Common myeloid progenitor, CD34-positive (primary cell): Measurements from ENCODE around the gene RALGAPA1.

Source experiments
- CTCF ChIA-PET: fragments of 350-600 bp; sonication (Branson Sonifier 250); formaldehyde crosslinking; loops from one replicate; lab custom pipeline; 2021; ENCODE audit warnings: antibody characterized with exemption; lab: Charles Lee
- POLR2A ChIA-PET: fragments of 350-600 bp; sonication (Branson Sonifier 250); formaldehyde crosslinking; loops from one replicate; lab custom pipeline; 2021; ENCODE audit warnings: antibody characterized with exemption; lab: Charles Lee
- DNase-seq, 3 donors: peaks; one replicate each; pipeline versions ENCODE4 v3.0.0 to v3.0.0-alpha.2; 2013
- H3K27ac ChIP-seq, 2 experiments: 1 replicate in 1 of 2; 2 replicates in 1 of 2; pipeline ENCODE4 v1.7.0; 2013; ENCODE audit warnings: inconsistent platforms in 2 of 2, low read length in 2 of 2, mild to moderate bottlenecking in 2 of 2, low read depth in 1 of 2, moderate library complexity in 1 of 2; ENCODE audit not compliant: severe bottlenecking in 2 of 2, insufficient read depth in 1 of 2, poor library complexity in 1 of 2
- H3K27me3 ChIP-seq, 5 experiments: replicated peaks in 2 of 5; 1 replicate in 3 of 5; 2 replicates in 2 of 5; pipeline versions ENCODE4 v1.6.1 to v1.7.0; 2013; ENCODE audit warnings: low read length in 4 of 5, mild to moderate bottlenecking in 2 of 5, moderate library complexity in 2 of 5, inconsistent platforms in 1 of 5; ENCODE audit not compliant: insufficient read depth in 5 of 5, control insufficient read depth in 4 of 5
- H3K36me3 ChIP-seq, 4 experiments: 1 replicate in 2 of 4; 2 replicates in 2 of 4; pipeline versions ENCODE4 v1.6.1 to v1.7.0; 2013; ENCODE audit warnings: low read length in 3 of 4, control low read depth in 1 of 4, mild to moderate bottlenecking in 1 of 4; ENCODE audit not compliant: control insufficient read depth in 4 of 4, insufficient read depth in 4 of 4
- H3K4me1 ChIP-seq, 4 experiments: 1 replicate in 3 of 4; 2 replicates in 1 of 4; pipeline versions ENCODE4 v1.6.1 to v1.7.1; 2013; ENCODE audit warnings: low read length in 3 of 4, mild to moderate bottlenecking in 3 of 4, control low read depth in 1 of 4, inconsistent platforms in 1 of 4, moderate library complexity in 1 of 4; ENCODE audit not compliant: control insufficient read depth in 4 of 4, insufficient read depth in 4 of 4; ENCODE audit errors: control extremely low read depth in 1 of 4
- H3K4me3 ChIP-seq, 7 experiments: 1 replicate in 4 of 7; 2 replicates in 3 of 7; pipeline versions ENCODE4 v1.5.1 to v1.7.0; 2013; ENCODE audit warnings: mild to moderate bottlenecking in 7 of 7, low read length in 6 of 7, moderate library complexity in 6 of 7, inconsistent platforms in 2 of 7, low read depth in 2 of 7, control low read depth in 1 of 7; ENCODE audit not compliant: insufficient read depth in 4 of 7, control insufficient read depth in 1 of 7; ENCODE audit errors: extremely low read depth in 1 of 7
- H3K9me3 ChIP-seq, 5 experiments: 1 replicate in 4 of 5; 2 replicates in 1 of 5; pipeline versions ENCODE4 v1.6.1 to v1.7.1; 2013; ENCODE audit warnings: low read length in 4 of 5, mild to moderate bottlenecking in 2 of 5, inconsistent platforms in 1 of 5, low read depth in 1 of 5, moderate library complexity in 1 of 5; ENCODE audit not compliant: control insufficient read depth in 4 of 5, insufficient read depth in 2 of 5; ENCODE audit errors: control extremely low read depth in 1 of 5
- WGBS: methylation state at CpG from one replicate; pipeline ENCODE4 v1.1.5; 2013; ENCODE audit not compliant: insufficient coverage; 5-methylcytosine and 5-hydroxymethylcytosine counted together

RALGAPA1 gene

DNA sequence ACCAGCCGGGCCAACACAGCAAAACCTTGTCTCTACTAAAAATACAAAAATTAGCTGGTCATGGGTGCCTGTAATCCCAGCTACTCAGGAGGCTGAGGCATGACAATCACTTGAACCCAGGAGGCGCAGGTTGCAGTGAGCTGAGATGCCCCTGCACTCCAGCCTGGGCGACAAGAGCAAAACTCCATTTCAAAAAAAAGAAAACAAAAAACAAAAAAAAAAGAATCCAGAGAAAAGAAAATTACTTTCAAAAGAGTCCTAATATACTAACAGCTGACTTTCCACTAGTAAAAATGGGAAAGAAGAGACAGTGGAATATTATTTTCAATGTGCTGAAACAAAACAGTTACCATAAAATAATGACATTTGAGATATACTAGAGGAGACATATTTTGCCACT lies 283.4 kb downstream of the RALGAPA1 start:
- 100% methylated on average over 1 of the region's 3 CpGs for WGBS
- POLR2A ChIA-PET: no interaction called here
- Histone ChIP-seq H3K4me3 (no peak overlapping the region), H3K36me3 (no peaks in the 10 kb centered on the region), H3K27ac (no peak overlapping the region), H3K4me1 (no peaks in the 10 kb centered on the region), H3K27me3 (peaks cover 10 to 27% (median 15%) of the 10 kb centered on the region in 5 experiments), H3K9me3 (peaks cover 0 to 2% (median 0%) of the 10 kb centered on the region in 5 experiments)
- CTCF ChIA-PET: interaction anchor here (0.6 kb wide), 1 partner anchor 14 kb away, joined by 3 read pairs; no protein-coding TSS in a partner anchor
- no peak for DNase-seq

DNA sequence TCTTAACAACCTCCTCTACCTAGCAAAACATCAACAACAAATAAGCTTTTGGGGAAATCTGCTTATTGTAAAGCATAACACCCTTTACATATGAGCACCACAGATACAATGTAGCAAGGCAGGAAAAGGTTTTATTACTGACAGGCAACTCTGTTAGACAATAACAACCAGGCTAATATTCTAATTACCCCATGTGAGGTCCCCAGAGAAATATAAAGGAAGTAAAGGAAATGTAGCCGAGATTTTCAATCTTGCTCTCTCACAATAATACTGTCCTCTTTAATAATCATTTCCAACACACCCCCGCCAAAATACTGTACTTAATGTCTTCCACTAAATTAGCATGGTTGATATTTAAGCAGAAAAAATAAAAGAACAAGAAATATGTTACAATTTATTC lies 289.1 kb downstream of the RALGAPA1 start:
- ChIA-PET CTCF (no interaction called here), POLR2A (no interaction called here)
- Histone ChIP-seq H3K27me3 (peaks cover 0 to 2% (median 0%) of the 10 kb centered on the region in 5 experiments), H3K9me3 (no peaks in the 10 kb centered on the region), H3K36me3 (no peaks in the 10 kb centered on the region), H3K4me1 (no peaks in the 10 kb centered on the region), H3K4me3 (no peak overlapping the region), H3K27ac (no peak overlapping the region)
- no peak for DNase-seq
- no CpG with 5 or more reads among the region's 2 CpGs for WGBS

GRCh38 chr14:35515916-35516315 lies 293.2 kb downstream of the RALGAPA1 start:
- no peak for DNase-seq
- CTCF ChIA-PET: no interaction called here
- H3K36me3 ChIP-seq: no peaks in the 10 kb centered on the region
- no peak overlapping the region for H3K27ac ChIP-seq
- H3K4me1 ChIP-seq: no peaks in the 10 kb centered on the region
- H3K9me3 ChIP-seq: no peaks in the 10 kb centered on the region
- H3K4me3 ChIP-seq: no peak overlapping the region
- WGBS: no CpG with 5 or more reads among the region's 1 CpG
- POLR2A ChIA-PET: no interaction called here
- H3K27me3 ChIP-seq: peaks cover 0 to 2% (median 0%) of the 10 kb centered on the region in 5 experiments

GRCh38 chr14:35512765-35513164 lies 296.3 kb downstream of the RALGAPA1 start:
- Histone ChIP-seq H3K4me1 (no peaks in the 10 kb centered on the region), H3K27me3 (no peaks in the 10 kb centered on the region), H3K9me3 (no peaks in the 10 kb centered on the region), H3K4me3 (no peak overlapping the region), H3K27ac (no peak overlapping the region), H3K36me3 (no peaks in the 10 kb centered on the region)
- DNase-seq: no peak
- POLR2A ChIA-PET: no interaction called here
- 100% methylated on average over 3 of the region's 4 CpGs for WGBS
- CTCF ChIA-PET: interaction anchor here (1.3 kb wide), 1 partner anchor 16 kb away, joined by 3 read pairs; no protein-coding TSS in a partner anchor

- no peaks in the 10 kb centered on the region for H3K27me3 ChIP-seq
- WGBS: 100% methylated on average over 2 of the region's 2 CpGs
- H3K4me1 ChIP-seq: peaks cover 0 to 9% (median 3%) of the 10 kb centered on the region in 4 experiments
- no peak overlapping the region for H3K27ac ChIP-seq
- no peak overlapping the region for H3K4me3 ChIP-seq
- no peaks in the 10 kb centered on the region for H3K36me3 ChIP-seq
- POLR2A ChIA-PET: interaction anchor here (0.6 kb wide), 1 partner anchor 25 kb away, joined by 3 read pairs; no protein-coding TSS in a partner anchor
- no peak for DNase-seq
- H3K9me3 ChIP-seq: no peaks in the 10 kb centered on the region
- CTCF ChIA-PET: no interaction called here
Observed at GRCh38 chr14:35509846-35510245, 299.2 kb downstream of the RALGAPA1 start.

DNA sequence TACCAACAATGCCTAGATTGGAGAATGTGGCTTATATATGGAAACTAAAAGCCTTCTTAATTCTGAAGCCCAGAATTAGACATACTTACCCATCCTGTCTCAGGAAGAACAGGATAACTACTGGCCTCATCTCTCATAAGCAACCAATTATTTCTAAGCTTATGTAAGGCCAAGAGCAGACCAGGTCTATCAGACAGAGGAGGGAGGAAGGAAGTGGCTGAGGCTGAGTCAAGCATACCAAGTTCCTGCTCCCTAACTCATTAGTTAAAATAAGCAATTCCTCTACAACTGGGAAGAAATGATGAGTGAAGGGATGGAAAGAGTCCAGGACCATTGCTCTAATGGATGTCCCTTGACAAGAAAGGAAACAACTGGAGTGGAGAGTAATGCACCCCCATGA lies 302.2 kb downstream of the RALGAPA1 start:
- ChIA-PET CTCF (no interaction called here), POLR2A (interaction anchor here (0.7 kb wide), 1 partner anchor 71 kb away, joined by 3 read pairs; no protein-coding TSS in a partner anchor)
- H3K4me1 ChIP-seq: peaks cover 0 to 9% (median 3%) of the 10 kb centered on the region in 4 experiments
- H3K9me3 ChIP-seq: no peaks in the 10 kb centered on the region
- H3K36me3 ChIP-seq: no peaks in the 10 kb centered on the region
- no peak overlapping the region for H3K27ac ChIP-seq
- H3K27me3 ChIP-seq: no peaks in the 10 kb centered on the region
- no peak overlapping the region for H3K4me3 ChIP-seq
- DNase-seq: peak in 2 of 3 donors; percentile 25 to 32

GRCh38 chr14:35506461-35506860 lies 302.6 kb downstream of the RALGAPA1 start:
- Histone ChIP-seq H3K4me3 (no peak overlapping the region), H3K27me3 (no peaks in the 10 kb centered on the region), H3K4me1 (peaks cover 0 to 9% (median 3%) of the 10 kb centered on the region in 4 experiments), H3K27ac (no peak overlapping the region), H3K9me3 (no peaks in the 10 kb centered on the region), H3K36me3 (no peaks in the 10 kb centered on the region)
- ChIA-PET POLR2A (no interaction called here), CTCF (no interaction called here)
- no peak for DNase-seq
- 100% methylated on average over 3 of the region's 6 CpGs for WGBS
